HL-60/S4 (cell line): Measurements from ENCODE around the gene CEP72.

Source experiments
- in situ Hi-C: fragments of 300-500 bp; cut with MboI; formaldehyde crosslinking; loops from 2 replicates; pipeline ENCODE4 v1.14.3; 2022; ENCODE audit warnings: low sequenced_read_pairs

Gene CEP72

GRCh38 chr5:652023-652515 lies 39.9 kb downstream of the CEP72 start:
- in situ Hi-C loops = no loop called here

- in situ Hi-C loops = no loop called here
Measured at GRCh38 chr5:652773-653350, 40.7 kb downstream of the CEP72 start.

GRCh38 chr5:654071-654778 lies 42.1 kb downstream of the CEP72 start:
- in situ Hi-C loops = no loop called here

GRCh38 chr5:655406-655805 lies 43.3 kb downstream of the CEP72 start:
- in situ Hi-C loops = no loop called here

- in situ Hi-C loops = no loop called here
Measured at GRCh38 chr5:657570-657969, 45.4 kb downstream of the CEP72 start.

GRCh38 chr5:658103-658502 lies 46.0 kb downstream of the CEP72 start:
- in situ Hi-C loops = no loop called here

- in situ Hi-C loops = no loop called here
Measured at GRCh38 chr5:659496-660263, 47.5 kb downstream of the CEP72 start.

GRCh38 chr5:660491-661030 lies 48.4 kb downstream of the CEP72 start:
- in situ Hi-C loops = no loop called here

- in situ Hi-C loops = no loop called here
Measured at GRCh38 chr5:661891-662750, 50.0 kb downstream of the CEP72 start.

- in situ Hi-C loops = no loop called here
Measured at GRCh38 chr5:662751-663435, 50.8 kb downstream of the CEP72 start.

- in situ Hi-C loops = no loop called here
Measured at GRCh38 chr5:663436-664342, 51.5 kb downstream of the CEP72 start.

GRCh38 chr5:664343-664993 lies 52.3 kb downstream of the CEP72 start:
- in situ Hi-C loops = no loop called here

GRCh38 chr5:664994-665360 lies 52.8 kb downstream of the CEP72 start:
- in situ Hi-C loops = no loop called here

- in situ Hi-C loops = no loop called here
Measured at GRCh38 chr5:665541-665955, 53.4 kb downstream of the CEP72 start.

GRCh38 chr5:665956-666711 lies 54.0 kb downstream of the CEP72 start:
- in situ Hi-C loops = no loop called here

- in situ Hi-C loops = no loop called here
Measured at GRCh38 chr5:666816-667498, 54.8 kb downstream of the CEP72 start.

- in situ Hi-C loops = no loop called here
Measured at GRCh38 chr5:668283-668995, 56.3 kb downstream of the CEP72 start.
